HG03095 (cell line): ENCODE data around the gene APBA1.

Experiments
- ATAC-seq: cut with Tn5 transposase; IDR thresholded peaks from one replicate; pipeline ENCODE4 v1.9.1; 2021; ENCODE audit warnings: moderate library complexity; ENCODE audit not compliant: unreplicated experiment

The APBA1 gene

DNA sequence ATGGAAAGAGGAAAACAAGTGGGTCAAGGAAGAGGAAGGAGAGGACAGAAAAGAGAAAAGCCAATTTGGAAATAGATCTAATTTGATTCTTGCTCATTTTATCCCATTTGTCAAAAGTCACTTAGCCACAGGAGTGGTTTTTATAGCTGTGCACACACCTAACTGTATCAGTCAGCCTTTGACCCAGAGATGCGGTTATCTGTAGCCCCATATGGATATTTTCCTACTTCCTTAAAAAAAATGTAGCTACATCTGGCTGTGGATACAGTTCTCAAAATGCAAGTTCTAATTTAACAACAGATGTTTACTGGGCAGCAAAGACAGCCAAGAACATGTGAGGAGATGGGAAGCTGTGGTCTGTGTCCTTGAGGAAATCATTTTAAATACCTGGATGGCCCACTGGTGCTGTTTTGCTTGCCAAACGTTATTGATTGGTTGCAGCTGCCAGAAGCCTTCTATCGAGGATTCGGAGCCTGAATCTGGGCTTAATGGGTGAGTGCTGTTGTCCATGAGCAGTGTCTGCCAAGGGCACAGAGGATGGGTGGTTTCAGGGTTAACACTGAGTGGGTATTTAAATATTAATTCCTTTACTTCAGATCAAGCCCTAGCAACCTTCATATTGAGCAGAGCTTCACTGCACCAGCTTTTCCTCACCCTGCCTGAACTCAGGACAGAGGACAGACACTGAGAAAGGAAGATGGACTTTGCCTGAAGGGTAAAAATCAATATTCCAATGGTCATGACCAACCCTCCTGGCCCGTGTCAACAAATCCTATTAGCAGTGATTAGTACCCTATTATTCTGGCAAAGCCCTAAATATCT lies 92.2 kb downstream of the APBA1 start:
- no peak for ATAC-seq

DNA sequence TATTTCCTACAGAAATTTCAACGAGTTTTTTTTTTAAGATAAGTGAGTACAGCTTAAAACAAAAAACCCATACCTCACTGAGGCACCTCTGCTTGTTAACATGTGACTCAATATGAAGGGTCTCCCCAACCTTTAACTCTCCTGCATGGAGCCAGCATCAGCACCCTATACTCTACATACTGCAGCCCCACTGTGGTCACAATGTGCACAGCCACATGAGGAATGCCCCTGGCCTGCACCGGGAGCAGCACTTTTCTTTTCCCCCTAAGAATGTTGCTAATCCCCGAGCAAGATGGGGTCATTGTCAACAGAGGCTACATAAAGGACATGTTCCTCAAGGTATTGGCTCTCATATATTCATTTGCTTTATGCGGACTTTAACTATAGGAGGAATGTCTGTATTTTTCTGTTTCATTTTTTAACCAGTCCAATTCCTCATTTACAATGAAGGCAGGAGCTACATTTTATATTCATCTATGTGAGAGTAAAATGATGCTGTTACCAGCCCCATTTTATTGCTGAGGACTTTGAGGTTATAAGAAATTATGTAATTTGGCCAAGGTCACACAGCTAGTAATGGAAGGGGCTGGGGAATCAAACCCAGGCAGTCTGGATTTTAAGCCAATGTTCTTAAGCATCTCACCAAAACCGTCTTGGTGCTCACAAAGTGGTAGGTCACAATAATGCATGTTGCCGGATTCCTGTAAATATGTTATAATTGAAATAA lies 93.0 kb downstream of the APBA1 start:
- ATAC-seq, result no peak

DNA sequence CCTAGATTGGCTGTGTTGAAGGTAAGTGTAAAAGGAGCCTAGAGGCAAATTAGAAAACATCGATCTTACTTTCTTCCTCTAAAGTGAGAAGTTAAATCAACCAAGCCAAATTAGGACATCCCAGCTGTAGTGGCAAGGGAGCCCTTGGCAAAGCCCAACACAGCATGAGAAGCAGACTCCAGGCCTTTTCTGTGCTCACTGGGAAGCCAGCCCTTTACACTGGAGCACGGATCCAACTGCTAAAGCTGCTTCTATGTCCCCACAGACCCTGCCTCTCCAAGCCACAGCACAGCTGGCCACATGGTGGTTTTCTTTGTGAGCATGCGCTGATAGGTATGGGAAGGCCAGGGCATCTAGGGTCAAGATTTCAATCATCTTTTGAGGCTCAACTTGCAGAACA lies 94.1 kb downstream of the APBA1 start:
- no peak for ATAC-seq

DNA sequence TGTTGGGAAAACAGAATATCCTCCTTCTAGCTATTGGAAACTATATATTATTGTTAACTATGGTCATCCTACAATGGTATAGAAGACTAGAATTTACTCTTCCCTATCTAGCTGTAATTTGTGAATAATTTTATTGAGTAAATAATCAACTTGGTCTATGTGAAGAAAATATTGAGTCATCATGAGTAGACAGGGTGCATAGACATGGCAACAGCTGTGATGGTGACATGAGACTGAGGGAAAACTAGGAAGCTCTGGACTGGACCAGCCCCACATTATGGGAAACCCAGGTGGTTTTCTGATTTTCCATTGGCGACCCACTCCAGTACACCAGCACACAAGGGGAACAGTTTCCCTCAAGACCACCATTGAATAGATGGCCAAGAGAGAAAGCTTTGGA lies 95.0 kb downstream of the APBA1 start:
- no peak for ATAC-seq

DNA sequence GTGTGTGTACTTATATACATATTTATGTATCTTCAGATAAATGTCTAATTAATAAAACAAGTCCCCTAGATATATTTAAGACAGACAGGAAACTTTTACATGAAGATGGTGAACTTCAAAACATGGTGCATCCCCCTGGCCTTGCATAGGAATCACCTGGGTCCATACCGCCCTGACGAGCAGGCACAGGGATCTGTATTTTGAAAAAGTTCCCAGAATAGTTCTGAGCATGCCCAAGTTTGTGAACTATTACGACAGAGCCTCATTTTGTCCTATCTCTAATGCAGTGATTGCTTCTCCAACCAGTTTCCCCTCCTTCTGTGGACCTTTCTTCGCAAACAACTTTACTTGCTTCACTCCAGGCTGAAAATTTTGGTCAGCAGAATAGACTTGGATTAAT lies 98.1 kb downstream of the APBA1 start:
- no peak for ATAC-seq

DNA sequence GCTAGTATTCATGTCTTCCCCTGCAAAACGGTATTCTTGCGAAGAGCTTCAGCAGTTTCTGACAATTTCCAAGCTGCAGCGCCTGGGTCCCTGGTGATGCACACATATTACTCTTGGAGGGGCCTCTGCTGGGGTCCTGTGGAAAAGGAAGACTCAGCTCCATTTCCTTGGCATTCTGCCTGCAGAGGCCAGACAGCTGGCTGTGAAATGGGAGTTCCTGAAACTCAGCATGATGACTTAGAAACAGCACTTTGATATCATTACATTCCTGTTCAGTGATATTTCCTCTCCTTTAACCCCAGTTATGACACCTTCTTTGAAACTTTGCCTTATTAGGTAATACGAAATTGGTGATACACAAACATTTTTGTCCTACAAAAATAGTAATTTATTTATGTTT lies 98.5 kb downstream of the APBA1 start:
- no peak for ATAC-seq

DNA sequence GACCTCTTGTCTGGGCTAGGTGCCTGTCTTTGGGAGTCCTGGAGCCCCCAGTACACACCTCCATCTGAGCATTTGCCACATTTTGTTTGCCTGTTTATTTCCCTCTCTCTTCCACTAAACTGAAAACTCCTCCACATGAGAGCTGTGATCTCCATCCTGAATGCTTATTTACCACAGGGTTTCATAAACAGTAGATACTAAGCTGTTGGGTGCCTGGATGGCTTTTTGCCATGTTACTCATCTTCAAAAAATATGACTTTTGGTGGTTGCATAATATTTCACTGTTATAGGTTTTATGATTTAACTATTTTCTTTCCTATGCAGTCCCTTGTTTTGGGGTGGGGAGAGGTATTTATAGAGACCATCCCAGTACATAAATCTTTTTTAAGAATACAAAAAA lies 99.6 kb downstream of the APBA1 start:
- ATAC-seq, result no peak

DNA sequence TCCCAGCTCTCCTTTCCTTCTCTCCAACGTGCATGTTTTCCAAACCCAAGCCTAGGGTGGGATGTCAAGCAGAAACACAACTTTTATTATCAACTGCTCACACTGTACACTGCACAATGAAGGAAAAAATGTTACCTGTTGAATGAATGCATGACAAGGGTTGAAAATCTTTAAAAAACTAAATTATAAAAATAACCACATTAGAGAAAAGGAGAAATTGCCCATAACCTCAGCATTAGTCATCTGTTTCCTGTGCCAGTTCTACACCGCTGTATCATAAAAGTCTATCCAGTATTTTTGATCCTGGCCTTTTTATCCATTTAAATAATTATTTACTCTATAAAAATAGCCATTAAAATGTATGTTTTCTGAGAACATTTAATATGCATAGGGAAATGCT lies 101.1 kb downstream of the APBA1 start:
- no peak for ATAC-seq

DNA sequence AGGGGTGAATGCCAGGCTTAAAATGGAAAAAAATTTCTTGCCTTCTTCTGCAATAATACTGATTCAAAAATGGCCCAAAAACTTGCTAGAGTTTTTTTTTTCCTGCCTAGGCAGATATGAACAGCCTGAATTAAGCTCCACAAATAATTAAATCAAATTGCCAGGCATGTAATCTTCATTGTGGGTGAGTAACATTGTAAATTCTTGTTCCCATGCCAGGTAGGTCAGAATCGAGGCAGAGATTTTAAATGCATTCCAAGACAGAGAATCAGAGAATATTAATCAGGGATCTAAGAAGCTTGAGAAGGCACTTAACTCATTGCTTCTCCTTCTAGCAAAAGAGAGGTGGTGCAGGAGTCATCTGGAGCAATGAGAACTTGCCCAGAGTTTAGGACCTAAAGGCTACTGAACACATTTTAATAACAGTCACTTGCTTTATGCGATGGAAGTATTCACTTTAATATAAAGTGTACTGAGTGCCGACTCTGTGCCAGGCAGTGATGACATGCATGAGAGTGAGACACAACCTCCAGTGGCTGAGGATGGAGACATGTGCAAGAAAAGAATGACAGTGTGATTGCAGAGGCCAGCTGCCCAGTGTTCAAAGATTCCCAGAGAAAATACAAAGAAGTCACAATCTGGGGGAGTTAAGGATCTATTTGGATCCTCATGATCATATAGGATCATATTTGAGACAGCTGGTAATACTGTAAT lies 102.3 kb downstream of the APBA1 start:
- no peak for ATAC-seq

DNA sequence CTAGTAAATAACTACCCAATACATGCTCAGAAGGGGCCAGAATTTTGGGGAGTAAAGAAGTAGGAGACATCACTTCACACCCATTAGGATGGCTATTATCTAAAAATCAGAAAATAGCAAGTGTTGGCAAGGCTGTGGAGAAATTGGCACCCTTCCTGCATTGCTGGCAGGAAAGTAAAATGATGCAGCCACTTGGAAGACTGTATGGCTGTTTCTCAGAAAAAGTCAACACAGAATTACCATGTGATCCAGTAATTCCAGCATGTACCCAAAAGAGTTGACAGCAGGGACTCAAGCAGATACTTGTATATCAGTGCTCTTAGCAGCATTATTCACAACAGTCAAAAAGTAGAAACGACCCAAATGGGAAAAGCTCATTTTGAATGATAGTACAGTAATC lies 107.6 kb downstream of the APBA1 start:
- no peak for ATAC-seq

DNA sequence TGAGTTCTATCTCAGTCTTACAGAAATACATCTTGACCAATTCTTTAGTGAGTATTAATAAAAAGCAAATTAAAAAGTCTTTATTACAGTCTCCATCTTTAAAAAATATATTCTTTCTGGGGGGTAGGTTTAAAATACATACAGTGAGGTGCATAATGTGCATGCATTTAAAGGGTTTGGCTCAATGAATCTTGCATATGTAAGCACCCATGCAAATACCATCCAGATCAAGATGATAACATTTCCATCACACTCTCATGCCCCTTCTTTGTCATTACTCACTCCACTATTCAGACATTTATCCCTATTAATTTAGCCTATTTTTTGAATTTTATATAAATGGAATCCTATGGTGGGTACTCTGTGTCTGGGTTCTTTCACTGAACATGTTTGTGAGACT lies 113.0 kb downstream of the APBA1 start:
- no peak for ATAC-seq

DNA sequence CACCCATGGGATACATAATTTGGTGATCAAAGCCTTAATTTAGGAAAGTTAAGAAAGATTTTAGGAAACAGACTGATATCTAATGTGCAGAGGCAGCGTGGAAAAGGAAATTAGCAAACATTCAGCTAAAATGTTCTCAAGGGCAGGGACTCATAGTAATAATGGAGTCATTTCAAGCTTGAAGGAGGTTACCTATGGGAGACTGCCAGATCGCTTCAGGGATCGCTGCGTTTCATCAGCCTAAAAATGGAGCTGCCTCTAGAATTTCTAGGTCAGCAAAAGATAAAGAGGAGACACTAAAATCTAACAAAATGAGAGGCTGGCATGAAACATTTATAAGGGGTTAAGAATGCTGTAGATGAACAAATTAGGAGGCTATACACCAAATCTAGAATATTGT lies 115.5 kb downstream of the APBA1 start:
- ATAC-seq, result no peak

DNA sequence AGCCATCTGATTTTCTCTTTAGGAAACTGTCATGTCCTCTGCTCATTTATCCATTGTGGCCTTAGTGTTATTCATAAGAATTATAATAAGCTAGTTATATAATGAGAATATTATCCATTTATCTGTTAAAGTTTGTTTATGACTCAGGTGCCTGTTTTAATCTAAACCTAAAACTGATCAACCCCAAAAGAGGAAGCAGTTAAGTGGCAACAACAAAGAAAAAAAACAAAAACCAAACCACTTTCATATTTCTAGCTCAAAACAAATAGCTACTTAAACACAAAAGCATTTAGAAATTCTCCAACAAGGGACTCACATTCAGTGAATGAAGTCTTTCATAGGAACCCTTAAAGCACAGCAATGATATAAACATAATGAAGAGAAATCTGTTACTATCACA lies 116.4 kb downstream of the APBA1 start:
- ATAC-seq, result no peak

DNA sequence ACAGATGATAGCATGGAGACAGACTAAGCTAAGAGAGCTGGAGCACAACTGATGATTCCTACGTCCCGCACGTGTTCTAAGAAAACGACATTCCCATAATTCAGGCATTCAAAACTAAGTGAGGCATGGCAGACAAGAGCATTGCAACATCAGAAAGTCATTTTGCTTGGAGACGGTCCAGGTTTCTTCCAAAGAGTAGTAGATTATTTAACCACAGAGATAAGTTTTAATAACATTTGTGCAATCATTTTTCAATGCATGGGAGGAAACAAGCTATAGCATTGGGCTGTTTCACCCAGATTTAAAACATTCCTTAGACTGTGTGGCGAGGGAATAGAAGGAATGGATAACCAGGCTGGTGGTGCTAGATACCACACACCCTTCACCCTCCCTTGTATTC lies 117.2 kb downstream of the APBA1 start:
- no peak for ATAC-seq

DNA sequence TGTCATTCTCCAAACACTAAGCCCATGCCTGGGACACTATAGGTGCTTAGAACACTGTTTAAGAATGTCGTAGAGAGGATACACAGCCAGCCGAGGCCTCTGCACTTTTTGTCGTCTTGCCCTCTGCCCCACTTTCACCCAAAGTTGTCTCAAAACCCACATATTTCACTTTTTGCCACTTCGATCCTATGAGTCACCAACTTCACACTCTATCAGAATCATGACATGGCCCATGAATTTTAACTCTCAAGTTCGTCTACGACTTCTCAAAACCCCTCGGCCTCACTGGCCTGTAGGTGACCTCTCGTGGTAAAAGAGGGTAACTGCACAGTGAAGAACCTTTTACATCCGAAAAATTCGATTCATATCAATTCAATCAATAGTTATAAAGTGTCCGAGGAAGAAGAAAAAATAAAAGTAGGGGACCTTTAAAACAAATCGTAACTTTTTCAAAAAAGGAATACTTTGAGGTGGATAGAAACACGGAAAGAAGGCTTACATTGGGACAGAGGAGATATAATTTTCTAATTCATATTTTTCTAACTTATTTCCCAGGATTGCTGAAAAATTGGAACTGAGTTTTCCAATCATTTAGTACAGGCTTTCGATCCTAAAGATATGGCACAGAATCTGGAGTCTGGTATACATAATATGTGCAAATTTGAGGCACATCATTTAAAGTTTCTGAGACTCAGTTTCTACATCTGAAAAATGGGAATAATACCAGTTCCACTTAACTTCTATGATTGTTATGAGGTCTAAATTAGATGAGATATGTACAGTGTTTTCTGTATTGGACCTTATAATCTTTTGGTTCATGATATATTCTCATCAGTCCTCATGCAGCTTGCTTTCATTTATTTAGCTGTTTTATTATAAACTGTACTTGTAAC lies 122.6 kb downstream of the APBA1 start:
- no peak for ATAC-seq

DNA sequence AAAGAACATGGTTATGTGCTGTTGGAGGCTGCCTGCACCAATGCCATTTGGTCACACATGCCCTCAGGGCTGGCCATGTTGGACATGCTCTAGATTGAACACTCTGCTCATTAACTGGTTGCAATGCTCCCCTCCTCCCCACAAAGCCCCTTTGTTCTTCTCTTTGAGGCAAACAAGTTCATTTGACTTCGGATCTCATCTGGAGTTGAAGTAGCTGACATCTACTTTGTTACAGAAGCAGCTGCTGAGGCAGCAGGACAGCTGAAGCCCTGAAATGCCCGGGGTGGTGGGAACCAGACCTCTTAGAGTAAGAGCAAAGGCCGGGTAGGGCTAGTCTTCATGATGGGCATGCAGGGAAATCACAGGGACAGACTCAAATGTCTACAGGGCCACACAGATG lies 123.5 kb downstream of the APBA1 start:
- no peak for ATAC-seq

DNA sequence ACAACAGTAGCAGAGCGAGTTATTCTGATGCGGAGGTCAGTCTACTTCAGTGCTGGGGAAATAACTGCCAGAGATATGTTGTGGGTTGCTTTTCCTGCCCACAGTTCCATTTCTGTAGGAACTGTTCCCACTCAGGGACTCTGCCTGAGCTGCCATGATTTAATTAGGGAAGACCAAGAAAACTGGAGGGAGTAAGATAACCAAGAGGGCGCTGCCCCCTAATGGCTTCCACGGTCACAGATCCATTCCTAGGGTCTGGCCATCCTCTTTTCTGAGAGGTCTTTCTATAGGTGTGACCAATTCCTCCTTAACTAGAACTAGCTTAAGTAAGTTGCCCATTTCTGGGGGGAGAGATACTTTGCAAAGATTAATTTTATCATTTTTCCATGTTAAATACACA lies 125.9 kb downstream of the APBA1 start:
- no peak for ATAC-seq

DNA sequence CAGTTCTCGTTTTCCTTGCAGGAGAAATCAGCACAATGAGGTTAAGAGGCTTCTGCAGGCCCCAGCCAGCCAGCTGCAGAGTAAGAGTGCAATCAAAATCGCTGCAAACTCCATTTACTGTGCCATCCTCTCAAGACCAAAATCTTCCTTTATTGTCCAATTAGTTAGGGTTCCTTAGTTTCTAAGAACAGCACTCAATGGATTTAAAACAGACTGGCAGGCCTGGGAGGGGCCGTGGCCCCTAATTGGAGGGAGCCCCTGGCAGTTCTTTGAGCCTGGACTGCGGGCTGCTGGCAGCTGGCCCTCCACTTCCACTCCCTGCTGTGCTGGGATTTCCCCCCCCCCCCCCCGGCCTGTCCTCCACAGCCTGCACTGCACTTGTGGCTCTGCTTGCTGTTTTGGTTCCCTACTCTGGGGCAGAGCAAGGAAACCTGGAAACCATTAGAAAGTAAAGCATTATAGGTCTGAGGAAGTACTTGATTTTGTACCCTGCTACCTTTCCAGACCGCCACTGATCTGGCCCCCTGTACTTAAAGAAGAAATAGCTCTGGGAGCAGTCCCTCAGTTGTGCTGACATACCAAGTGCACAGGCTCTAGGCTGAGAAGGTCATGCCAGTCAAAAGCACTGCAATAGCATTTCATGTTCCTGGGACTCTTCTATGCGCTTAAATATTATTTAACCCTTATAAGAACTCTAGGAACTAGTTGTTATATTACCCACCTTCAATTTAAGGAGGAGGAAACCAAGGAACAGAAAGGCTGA lies 129.0 kb downstream of the APBA1 start:
- ATAC-seq, result no peak

DNA sequence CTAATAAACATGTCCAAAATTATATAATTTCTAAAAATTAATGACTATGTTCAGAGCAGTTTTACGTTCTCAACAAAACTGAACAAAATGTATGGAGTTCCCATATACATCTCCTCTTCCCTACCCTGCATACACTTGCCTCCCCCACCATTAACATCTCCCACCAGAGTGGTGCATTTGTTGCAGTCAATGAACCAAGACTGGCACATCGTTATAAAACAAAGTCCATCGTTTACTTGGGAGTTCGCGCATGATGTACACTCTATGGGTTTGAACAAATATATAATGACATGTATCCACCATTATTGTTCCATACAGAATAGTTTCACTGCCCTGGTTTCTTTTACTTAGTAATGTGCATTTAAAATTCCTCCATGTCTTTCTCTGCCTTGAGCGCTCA lies 130.1 kb downstream of the APBA1 start:
- ATAC-seq, result no peak

DNA sequence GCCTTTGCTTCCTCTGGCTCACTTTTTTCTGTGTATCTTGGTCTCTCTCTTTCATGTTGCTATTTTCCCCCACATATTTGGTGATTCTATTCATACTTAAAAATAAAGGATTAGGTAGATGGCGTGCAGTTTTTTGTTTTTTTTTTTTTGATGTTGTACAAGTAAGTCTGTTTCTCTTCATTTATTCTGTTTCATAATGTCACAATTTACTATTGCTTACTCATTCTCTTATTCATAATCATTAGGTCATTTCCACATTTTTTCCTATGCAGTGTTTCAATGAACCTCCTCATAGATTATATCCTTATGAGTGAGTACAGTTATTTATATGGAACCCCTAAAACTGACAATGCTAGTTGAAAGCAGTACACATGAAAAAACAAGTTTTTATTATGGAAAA lies 136.3 kb downstream of the APBA1 start:
- ATAC-seq, result no peak
